Fibroblast of skin of back (primary cell): ENCODE measurements around the gene GYPC.
"Not testable (repeated sequence)": the region's sequence is repeated elsewhere in the genome, so short reads cannot be mapped to it uniquely, and the experiment has no call there.

ENCODE experiments used
- DNase-seq: peaks from one replicate; pipeline ENCODE4 v3.0.0-alpha.2; 2013

GYPC gene

GRCh38 chr2:126671488-126671887, 15.5 kb downstream of the GYPC start:
- DNase-seq, result no peak

- no peak for DNase-seq
Measured at GRCh38 chr2:126672980-126673605, 17.1 kb downstream of the GYPC start.

- no peak for DNase-seq
Measured at GRCh38 chr2:126674075-126674744, 18.3 kb downstream of the GYPC start.

GRCh38 chr2:126675637-126676036, 19.7 kb downstream of the GYPC start:
- no peak for DNase-seq

- DNase-seq, result no peak
Measured at GRCh38 chr2:126676221-126677175, 20.5 kb downstream of the GYPC start.

- DNase-seq, result no peak
Measured at GRCh38 chr2:126677176-126677538, 21.2 kb downstream of the GYPC start.

- DNase-seq, result no peak
Measured at GRCh38 chr2:126678269-126679065, 22.5 kb downstream of the GYPC start.

GRCh38 chr2:126679094-126679713, 23.2 kb downstream of the GYPC start:
- DNase-seq, result no peak

- no peak for DNase-seq
Measured at GRCh38 chr2:126681505-126681904, 25.5 kb downstream of the GYPC start.

GRCh38 chr2:126685629-126686028, 29.7 kb downstream of the GYPC start:
- DNase-seq, result no peak

GRCh38 chr2:126686286-126686685, 30.3 kb downstream of the GYPC start:
- DNase-seq, result no peak

GRCh38 chr2:126686841-126687485, 31.0 kb downstream of the GYPC start:
- no peak for DNase-seq

GRCh38 chr2:126687503-126687902, 31.5 kb downstream of the GYPC start:
- DNase-seq, result no peak

GRCh38 chr2:126688594-126688993, 32.6 kb downstream of the GYPC start:
- not testable (repeated sequence) for DNase-seq

- not testable (repeated sequence) for DNase-seq
Measured at GRCh38 chr2:126692241-126692640, 36.3 kb downstream of the GYPC start.

GRCh38 chr2:126692934-126693592, 37.1 kb downstream of the GYPC start:
- not testable (repeated sequence) for DNase-seq

GRCh38 chr2:126696644-126697520, 40.9 kb downstream of the GYPC start:
- no peak for DNase-seq

- DNase-seq, result no peak
Measured at GRCh38 chr2:126698376-126698775, 42.4 kb downstream of the GYPC start.

GRCh38 chr2:126699018-126699417, 43.1 kb downstream of the GYPC start:
- DNase-seq, result no peak
